RWPE1 (cell line): ENCODE results near the gene ANKH.

ENCODE experiments used
- CTCF ChIA-PET: fragments of 350-600 bp; sonication (Branson Sonifier 250); formaldehyde crosslinking; extraction: SDS; loops from one replicate; lab custom pipeline; 2021; lab: Yijun Ruan, JAX
- POLR2A ChIA-PET: fragments of 400-600 bp; formaldehyde crosslinking; extraction: SDS; loops from one replicate; lab custom pipeline; 2020; ENCODE audit warnings: antibody characterized with exemption; ENCODE audit not compliant: low non-redundant PET; lab: Yijun Ruan, JAX
- DNase-seq: peaks from one replicate; pipeline ENCODE4 v3.0.0; 2012; ENCODE audit warnings: low spot score
- H3K27ac ChIP-seq: fragments of 450-650 bp; 2 replicates; pipeline ENCODE4 v1.5.1; 2017
- TF ChIP-seq, protein P1 (sequence below): fragments of 450-650 bp; conservative IDR thresholded peaks from 2 replicates; pipeline ENCODE4 v1.5.1; 2017; ENCODE audit warnings: low read depth, mild to moderate bottlenecking

The ANKH gene

DNA sequence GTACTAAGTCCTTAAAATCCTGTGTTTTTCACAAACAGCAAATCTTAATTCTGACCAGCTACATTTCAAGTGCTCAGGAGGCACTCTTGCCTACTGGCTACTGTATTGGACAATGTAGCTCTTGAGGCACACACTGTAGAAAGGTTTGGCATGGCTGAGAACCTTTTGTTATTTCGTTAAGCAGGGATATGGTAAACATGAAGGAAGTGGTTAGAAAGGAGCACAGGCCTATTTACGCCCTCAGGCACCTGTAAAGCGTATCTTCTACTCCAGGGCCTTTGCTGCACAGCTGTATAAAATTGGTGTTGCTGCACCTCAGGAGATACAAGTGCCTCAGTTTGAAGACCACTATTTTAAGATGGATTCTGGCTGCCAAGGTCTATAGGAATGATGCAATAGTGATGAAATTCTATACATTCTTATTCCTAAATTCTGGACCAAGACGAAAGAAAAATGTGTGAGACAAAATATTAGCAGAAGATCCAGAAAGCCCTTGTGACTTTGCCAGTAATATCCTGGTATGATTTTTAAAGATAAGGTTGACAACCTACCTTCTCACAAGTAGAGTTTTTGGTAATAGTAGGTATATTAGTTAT, 216.3 kb downstream of the ANKH start:
- DNase-seq, result no peak
- CTCF ChIA-PET, result interaction anchor here (0.7 kb wide), 1 partner anchor 271 kb away, joined by 3 read pairs; no protein-coding TSS in a partner anchor
- TF ChIP-seq, protein P1, sequence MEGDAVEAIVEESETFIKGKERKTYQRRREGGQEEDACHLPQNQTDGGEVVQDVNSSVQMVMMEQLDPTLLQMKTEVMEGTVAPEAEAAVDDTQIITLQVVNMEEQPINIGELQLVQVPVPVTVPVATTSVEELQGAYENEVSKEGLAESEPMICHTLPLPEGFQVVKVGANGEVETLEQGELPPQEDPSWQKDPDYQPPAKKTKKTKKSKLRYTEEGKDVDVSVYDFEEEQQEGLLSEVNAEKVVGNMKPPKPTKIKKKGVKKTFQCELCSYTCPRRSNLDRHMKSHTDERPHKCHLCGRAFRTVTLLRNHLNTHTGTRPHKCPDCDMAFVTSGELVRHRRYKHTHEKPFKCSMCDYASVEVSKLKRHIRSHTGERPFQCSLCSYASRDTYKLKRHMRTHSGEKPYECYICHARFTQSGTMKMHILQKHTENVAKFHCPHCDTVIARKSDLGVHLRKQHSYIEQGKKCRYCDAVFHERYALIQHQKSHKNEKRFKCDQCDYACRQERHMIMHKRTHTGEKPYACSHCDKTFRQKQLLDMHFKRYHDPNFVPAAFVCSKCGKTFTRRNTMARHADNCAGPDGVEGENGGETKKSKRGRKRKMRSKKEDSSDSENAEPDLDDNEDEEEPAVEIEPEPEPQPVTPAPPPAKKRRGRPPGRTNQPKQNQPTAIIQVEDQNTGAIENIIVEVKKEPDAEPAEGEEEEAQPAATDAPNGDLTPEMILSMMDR, result no peak
- no peak overlapping the region for H3K27ac ChIP-seq
- POLR2A ChIA-PET, result no interaction called here
